Stimulated activated CD4-positive, alpha-beta T cell treated with anti-CD3 and anti-CD28 coated beads, TNF-alpha, amount 100 ng/mL, for 48 hours (primary cell): ENCODE results near the gene PARP4.
"Not testable (repeated sequence)": the region's sequence is repeated elsewhere in the genome, so short reads cannot be mapped to it uniquely, and the experiment has no call there.

Experiments
- DNase-seq, 3 donors: peaks; one replicate each; pipeline ENCODE4 v3.0.0-alpha.2; 2020; ENCODE audit warnings: low read depth in 3 of 3

PARP4 gene

DNA sequence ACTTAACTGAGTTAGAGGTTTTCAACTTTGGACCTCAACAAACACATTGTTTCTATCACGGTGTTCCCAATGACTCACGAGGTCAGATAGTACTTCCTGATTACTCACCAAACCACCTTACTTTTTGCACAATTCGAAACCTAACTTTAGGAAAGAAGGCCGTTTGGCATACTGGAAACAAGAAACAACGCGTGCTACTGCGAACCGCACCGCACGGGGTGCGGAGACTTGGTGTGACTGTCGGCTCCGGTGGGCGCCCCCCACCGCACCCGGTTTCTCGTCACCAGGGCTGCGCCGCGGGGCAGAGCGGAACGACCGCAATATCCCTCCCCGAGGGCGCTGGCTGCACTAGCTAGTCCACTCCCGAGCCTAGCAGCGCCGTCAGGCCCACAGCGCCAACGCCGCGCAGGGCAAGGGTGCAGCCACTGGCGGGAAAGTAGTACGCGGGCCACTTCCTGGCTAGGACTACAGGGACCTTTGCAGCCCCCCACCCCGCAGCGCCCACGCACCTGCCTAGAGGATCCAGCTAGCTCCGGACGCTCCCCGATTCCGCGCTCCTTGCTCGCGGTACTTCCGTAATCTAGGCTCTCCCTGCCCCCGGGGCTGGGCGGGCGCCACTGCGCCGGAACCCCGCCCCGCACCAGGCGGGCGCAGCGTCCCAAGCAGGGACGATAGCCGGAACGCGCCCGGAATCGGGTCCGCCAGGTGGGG, at the start of gene PARP4:
Gene PARP4, minus strand, starts transcription at position 582 of the 711 bp plus-strand sequence. CDS start 9,002 bp downstream, outside the sequence.
- DNase-seq, result peak; percentile 35 to 54 (median 45)

DNA sequence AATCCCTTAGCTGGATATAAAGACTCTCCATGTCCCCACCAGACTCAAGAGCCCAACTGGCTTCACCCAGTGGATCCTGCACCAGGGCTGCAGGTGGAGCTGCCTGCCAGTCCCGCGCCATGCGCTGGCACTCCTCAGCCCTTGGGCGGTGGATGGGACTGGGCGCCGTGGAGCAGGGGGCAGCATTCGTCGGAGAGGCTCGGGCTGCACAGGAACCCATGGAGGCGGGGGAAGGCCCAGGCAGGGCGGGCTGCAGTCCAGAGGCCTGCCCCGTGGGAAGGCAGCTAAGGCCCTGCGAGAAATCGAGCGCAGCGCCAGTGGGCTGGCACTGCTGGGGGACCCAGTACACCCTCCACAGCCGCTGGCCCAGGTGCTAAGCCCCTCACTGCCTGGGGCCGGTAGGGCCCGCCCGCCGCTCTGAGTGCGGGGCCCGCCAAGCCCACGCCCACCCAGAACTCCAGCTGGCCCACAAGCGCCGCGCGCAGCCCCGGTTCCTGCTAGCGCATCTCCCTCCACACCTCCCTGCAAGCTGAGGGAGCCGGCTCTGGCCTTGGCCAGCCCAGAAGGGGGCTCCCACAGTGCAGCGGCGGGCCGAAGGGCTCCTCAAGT, 48.1 kb upstream of the PARP4 start:
- DNase-seq, result not testable (repeated sequence)

- not testable (repeated sequence) for DNase-seq
Measured at GRCh38 chr13:24559431-24560218, 47.0 kb upstream of the PARP4 start.

DNA sequence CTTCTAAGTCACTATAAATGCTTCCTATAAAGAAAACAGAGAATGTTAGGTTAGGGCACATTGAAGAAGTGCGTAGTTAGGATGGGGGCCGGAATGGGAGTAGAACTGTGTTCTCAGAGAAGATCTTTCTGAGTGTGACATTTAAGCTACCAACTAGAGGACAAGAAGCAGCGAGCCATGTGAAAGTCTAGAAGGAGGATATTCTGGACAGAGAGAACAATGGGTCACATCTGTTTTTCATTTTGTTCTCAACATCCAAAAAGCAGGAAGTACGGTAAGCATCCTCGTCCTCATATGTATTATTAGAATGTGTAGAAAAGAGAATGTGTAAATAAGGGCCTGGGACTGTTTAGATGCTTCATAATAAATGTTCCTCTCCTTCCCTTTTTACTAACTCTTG, 44.5 kb upstream of the PARP4 start:
- DNase-seq, result no peak

DNA sequence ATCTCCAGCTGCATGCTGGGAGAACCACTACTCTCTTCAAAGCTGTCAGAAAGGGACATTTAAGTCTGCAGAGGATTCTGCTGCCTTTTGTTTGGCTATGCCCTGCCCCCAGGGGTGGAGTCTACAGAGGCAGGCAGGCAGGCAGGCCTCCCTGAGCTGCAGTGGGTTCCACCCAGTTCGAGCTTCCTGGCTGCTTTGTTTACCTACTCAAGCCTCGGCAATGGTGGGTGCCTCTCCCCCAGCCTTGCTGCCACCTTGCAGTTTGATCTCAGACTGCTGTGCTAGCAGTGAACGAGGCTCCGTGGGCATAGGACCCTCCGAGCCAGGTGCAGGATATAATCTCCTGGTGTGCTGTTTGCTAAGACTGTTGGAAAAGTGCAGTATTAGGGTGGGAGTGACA, 41.3 kb upstream of the PARP4 start:
- not testable (repeated sequence) for DNase-seq

DNA sequence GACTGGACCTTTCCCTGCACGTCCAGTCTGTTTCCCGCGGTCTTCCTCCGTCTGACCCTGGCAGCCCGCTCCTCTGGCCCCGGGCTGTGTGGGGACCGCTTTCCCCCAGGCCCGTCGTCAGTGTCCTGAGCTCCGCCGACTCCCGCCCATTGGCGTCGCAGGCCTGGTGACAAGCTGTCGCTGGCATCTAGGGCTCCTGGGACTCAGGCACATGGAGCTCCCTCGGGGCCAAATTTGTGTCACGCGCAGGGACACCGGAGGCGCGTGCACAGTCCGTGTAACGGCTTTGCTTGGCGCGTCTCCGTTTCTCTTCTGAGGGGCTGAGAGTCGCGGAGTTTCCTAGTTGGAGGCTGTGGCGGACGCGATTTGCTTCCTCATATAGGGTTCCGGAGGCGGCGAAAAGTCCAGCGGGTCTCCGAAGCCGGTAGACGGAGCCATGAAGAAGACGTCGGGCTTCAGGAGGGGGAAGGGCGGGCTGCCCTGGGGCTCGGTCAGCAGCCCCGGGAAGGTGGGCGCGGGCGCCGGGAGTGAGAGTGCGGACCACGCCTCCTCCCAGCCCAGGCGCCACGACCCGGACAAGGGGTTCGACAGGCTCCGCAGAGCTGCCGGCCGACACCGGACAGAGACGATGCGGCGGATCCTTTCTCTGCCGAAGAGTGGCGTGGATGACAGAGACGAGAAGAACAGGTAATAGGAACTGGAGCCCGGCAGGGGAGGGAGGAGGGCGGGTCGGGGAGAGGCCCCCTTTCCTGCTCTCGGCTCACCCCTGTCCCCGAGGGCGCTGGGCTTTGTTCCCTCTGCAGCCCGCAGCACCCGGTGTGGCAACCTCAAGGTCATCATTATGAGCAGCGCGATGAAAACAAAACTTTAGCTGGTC, 29.1 kb upstream of the PARP4 start:
- not testable (repeated sequence) for DNase-seq

DNA sequence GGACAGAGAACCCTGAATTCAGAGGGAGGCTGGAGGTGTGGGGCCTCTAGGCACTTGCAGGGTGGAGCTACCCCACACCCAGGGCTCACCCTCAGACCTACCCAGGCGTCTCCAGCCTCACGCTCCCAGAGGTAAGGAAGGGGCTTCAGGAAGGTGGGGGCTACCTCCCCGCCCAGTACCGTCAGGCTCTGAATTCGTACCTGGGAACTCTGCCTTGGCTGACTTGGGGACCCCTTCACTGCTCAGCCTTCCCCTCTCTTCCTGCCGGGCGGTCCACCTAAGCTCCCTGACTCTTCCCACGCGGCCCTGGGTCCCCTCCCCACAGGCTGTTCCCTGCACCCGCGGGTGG, 28.5 kb upstream of the PARP4 start:
- no peak for DNase-seq

DNA sequence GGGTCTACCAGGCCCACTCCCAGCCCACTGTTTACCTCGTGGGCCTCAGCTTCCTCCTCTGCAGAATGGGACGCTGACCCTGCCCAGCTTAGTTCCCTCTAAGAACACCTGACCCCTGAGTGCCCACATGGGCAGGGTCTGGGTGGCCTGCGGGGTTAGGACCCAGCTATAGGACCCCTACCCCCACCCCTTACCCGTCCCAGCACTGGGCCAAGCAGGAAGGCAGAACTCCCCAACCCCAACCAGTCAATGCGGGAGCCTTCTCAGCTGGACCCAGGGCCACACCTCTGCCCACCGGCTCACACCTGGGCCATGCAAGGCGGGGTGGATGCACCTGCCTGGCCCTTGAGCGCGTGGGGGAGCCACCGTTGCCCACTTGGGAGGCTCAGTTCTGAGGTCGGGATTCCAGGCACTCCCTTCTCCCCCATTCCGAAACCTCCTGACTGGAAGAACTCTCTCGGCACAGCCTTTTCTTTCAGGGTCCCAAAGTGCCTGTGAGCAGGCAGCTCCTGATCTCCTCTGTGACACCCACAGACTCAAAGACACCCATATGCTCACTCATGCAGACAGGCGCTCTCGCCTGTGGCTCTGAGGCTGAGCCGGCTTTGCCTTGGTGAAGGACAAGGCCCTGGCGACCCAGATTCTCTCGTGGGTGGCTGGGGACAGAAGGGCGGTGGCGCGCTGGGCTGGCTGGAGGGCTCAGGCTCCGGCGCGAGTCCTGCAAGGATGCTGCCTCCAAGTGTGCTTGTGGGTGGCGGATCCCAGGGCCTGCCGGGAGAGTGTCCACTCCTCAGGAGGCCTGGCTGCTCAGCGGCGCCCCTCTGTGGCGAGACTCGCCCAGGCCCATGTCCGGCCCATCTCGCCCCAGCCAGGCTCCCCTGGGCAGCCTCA, 27.9 kb upstream of the PARP4 start:
- DNase-seq, result no peak

- no peak for DNase-seq
Measured at GRCh38 chr13:24539500-24540165, 27.1 kb upstream of the PARP4 start.

- no peak for DNase-seq
Measured at GRCh38 chr13:24529478-24529877, 16.9 kb upstream of the PARP4 start.

GRCh38 chr13:24528816-24529398, 16.3 kb upstream of the PARP4 start:
- no peak for DNase-seq

DNA sequence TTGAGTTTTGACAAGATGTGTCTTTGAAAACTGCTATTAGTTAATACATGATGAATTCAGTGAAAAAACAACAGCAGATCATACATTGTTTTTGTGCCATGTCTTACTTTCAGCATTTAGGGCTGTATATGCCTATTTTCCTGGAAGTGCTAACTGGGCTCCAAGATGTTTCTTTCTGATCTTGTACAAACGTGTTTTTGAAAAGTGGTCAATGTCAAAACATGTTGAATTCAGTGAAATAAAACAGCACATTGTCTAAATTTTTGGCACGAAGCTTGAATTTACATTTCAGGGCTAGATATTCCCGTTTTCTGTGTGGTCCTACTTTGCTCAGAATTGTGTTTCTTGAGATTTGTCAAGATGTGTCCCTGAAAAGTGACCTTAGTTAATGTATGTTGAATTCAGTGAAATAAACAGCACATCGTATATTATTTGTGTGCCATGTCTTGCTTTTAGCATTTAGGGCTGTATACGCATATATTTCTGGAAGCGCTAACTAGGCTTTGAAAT, 14.7 kb upstream of the PARP4 start:
- no peak for DNase-seq

GRCh38 chr13:24520733-24521132, 8.2 kb upstream of the PARP4 start:
- DNase-seq, result no peak

GRCh38 chr13:24516919-24517318, 4.3 kb upstream of the PARP4 start:
- DNase-seq, result no peak

GRCh38 chr13:24512908-24513213, 283 bp upstream of the PARP4 start:
- no peak for DNase-seq

- DNase-seq, result no peak
Measured at GRCh38 chr13:24511816-24512196, 772 bp downstream of the PARP4 start.

GRCh38 chr13:24511019-24511815, 1.4 kb downstream of the PARP4 start:
- peak; percentile 42 to 70 (median 65) for DNase-seq

- no peak for DNase-seq
Measured at GRCh38 chr13:24506698-24507335, 5.8 kb downstream of the PARP4 start.
